NCI-H460 (cell line): Measurements from ENCODE around the gene FOXD2. TPM values are rescaled to one million over a fixed set of nuclear protein-coding genes. Genes with fewer than 3 reads are reported as not detected.

Experiments used
- DNase-seq: peaks from one replicate; pipeline ENCODE4 v3.0.0-alpha.2; 2016; ENCODE audit warnings: low read depth; ENCODE audit errors: extremely low read depth
- total RNA-seq: library from RNA; depleted of rRNA; stranded (reverse); fragments of >200 nt; shearing (Covaris generic); gene quantifications from 2 replicates; pipeline ENCODE4 v1.2.3, GENCODE V29; 2014

The FOXD2 gene
- total RNA-seq, 1 experiment from 2014 or later: 0.54 TPM

GRCh38 chr1:47416319-47417169, 21.3 kb upstream of the FOXD2 start:
- DNase-seq: no peak

- DNase-seq: no peak
Observed at GRCh38 chr1:47417170-47418044, 20.4 kb upstream of the FOXD2 start.

- DNase-seq: no peak
Observed at GRCh38 chr1:47418122-47418521, 19.7 kb upstream of the FOXD2 start.

- DNase-seq: no peak
Observed at GRCh38 chr1:47418681-47419325, 19.0 kb upstream of the FOXD2 start.

GRCh38 chr1:47420547-47420946, 17.3 kb upstream of the FOXD2 start:
- no peak for DNase-seq

- no peak for DNase-seq
Observed at GRCh38 chr1:47423872-47424271, 14.0 kb upstream of the FOXD2 start.

GRCh38 chr1:47424336-47424982, 13.4 kb upstream of the FOXD2 start:
- DNase-seq: peak; percentile 32

- DNase-seq: no peak
Observed at GRCh38 chr1:47431534-47431933, 6.3 kb upstream of the FOXD2 start.

- peak; percentile 56 for DNase-seq
Observed at GRCh38 chr1:47432071-47433036, 5.5 kb upstream of the FOXD2 start.

GRCh38 chr1:47433037-47433421, 4.8 kb upstream of the FOXD2 start:
- no peak for DNase-seq

- no peak for DNase-seq
Observed at GRCh38 chr1:47433477-47434050, 4.3 kb upstream of the FOXD2 start.

GRCh38 chr1:47434051-47434842, 3.6 kb upstream of the FOXD2 start:
- no peak for DNase-seq

GRCh38 chr1:47435506-47436303, 2.1 kb upstream of the FOXD2 start:
- no peak for DNase-seq

- peak; percentile 57 for DNase-seq
Observed at GRCh38 chr1:47436304-47436978, 1.4 kb upstream of the FOXD2 start.

- DNase-seq: no peak
Observed at GRCh38 chr1:47436979-47437446, 831 bp upstream of the FOXD2 start.

- no peak for DNase-seq
Observed at GRCh38 chr1:47438165-47439016, 547 bp downstream of the FOXD2 start.
